Heart left ventricle (tissue), 16 donors: ENCODE measurements around the gene SPTBN1. TPM values are rescaled to one million over a fixed set of nuclear protein-coding genes. Genes with fewer than 3 reads are reported as not detected.

ENCODE experiments used
- ATAC-seq, 4 donors: fragments of 200-7000 bp; cut with Tn5 transposase; one replicate each; pipeline ENCODE4 v1.9.1; 2020 to 2022; ENCODE audit warnings: moderate library complexity in 4 of 4, mild to moderate bottlenecking in 3 of 4, moderate number of reproducible peaks in 1 of 4
- DNase-seq, 5 donors: peaks; one replicate each; pipeline ENCODE4 v3.0.0-alpha.2; 2020
- H3K27ac ChIP-seq, 12 donors: fragments of 200-600 bp; sonication (generic) in 4 of 12; one replicate each; pipeline versions ENCODE4 v1.5.0 to v1.8.0; 2016 to 2022; ENCODE audit warnings: mild to moderate bottlenecking in 2 of 12
- H3K27me3 ChIP-seq, 9 donors: fragments of 200-600 bp; sonication (generic) in 2 of 9; one replicate each; pipeline versions ENCODE4 v1.5.1 to v1.8.0; 2016 to 2022; ENCODE audit warnings: mild to moderate bottlenecking in 3 of 9
- H3K36me3 ChIP-seq, 9 donors: fragments of 200-600 bp; sonication (generic) in 2 of 9; one replicate each; pipeline versions ENCODE4 v1.5.0 to v1.8.0; 2018 to 2022; ENCODE audit warnings: mild to moderate bottlenecking in 2 of 9
- H3K4me1 ChIP-seq, 12 donors: fragments of 200-600 bp; sonication (generic) in 4 of 12; one replicate each; pipeline versions ENCODE4 v1.5.0 to v1.8.0; 2016 to 2022; ENCODE audit warnings: mild to moderate bottlenecking in 3 of 12
- H3K4me3 ChIP-seq, 12 donors: fragments of 200-600 bp; sonication (generic) in 4 of 12; one replicate each; pipeline versions ENCODE4 v1.5.0 to v1.8.0; 2017 to 2022; ENCODE audit warnings: mild to moderate bottlenecking in 9 of 12, moderate library complexity in 4 of 12
- H3K9me3 ChIP-seq, 12 donors: fragments of 200-600 bp; sonication (generic) in 4 of 12; one replicate each; pipeline versions ENCODE4 v1.5.0 to v1.8.0; 2016 to 2022; ENCODE audit warnings: mild to moderate bottlenecking in 1 of 12
- POLR2A ChIP-seq, 2 donors: fragments of 450-650 bp; IDR thresholded peaks; one replicate each; pipeline ENCODE4 v1.6.1; 2017; ENCODE audit warnings: antibody characterized with exemption in 2 of 2, mild to moderate bottlenecking in 2 of 2, moderate library complexity in 2 of 2
- WGBS, 4 donors: extraction: QIAGEN DNeasy Blood & Tissue Kit in 2 of 4; methylation state at CpG; one replicate each; pipeline versions ENCODE4 v1.1.5 to v1.1.7; 2013 to 2018; 5-methylcytosine and 5-hydroxymethylcytosine counted together
- intact Hi-C, 10 donors: fragments of 100-400 bp; cut with DNase I; formaldehyde crosslinking; loops; one replicate each; pipeline versions ENCODE4 v1.11.1 to v1.14.2; 2022
- polyA plus RNA-seq, 2 donors: library from polyadenylated mRNA; stranded (reverse); fragments of 200-250 nt; gene quantifications; one replicate each; pipeline ENCODE4 v1.2.3, GENCODE V29; 2013
- total RNA-seq, 9 donors: library from RNA; depleted of rRNA in 2 of 9; stranded (reverse); fragments of >200 nt in 2 of 9; fragmentation: NEBNext Ultra II Directional in 3 of 9; extraction: Animal tissue kit (Norgen Biotek cat#: 25700) in 3 of 9; gene quantifications; one replicate each; pipeline versions ENCODE4 v1.1.0 to v1.2.4, GENCODE V29; 2016 to 2023
- TF ChIP-seq, protein P1 (sequence below), 12 donors: fragments of 200-600 bp; sonication (generic) in 4 of 12; IDR thresholded peaks; one replicate each; pipeline versions ENCODE4 v1.5.0 to v1.8.0; 2018 to 2022; ENCODE audit warnings: antibody characterized with exemption in 12 of 12, mild to moderate bottlenecking in 5 of 12
- donor health status: ischemic (EF 13 %, LVEDD 7.1; RV severe dilation, severe dysfunction).
- donor health status: healthy with polysubstance abuse.
- donor health status: DM: no; HTN: yes; CAD: no.
- donor health status: DM: no; HTN: no; CAD: no.
- donor health status: ischemic (EF 25% LVEDD 6.9; RV normal size, moderate dysfunction).
- donor health status: ischemic (EF 25% LVEDD 5.7; RV mildly dilated, moderate dysfunction).
- donor health status: healthy.
- donor health status: DM: yes; HTN: yes; CAD: no.
- donor health status: ischemic (EF 35%, LVEDD 5.7; RV mildly dilated, moderate dysfunction).
- donor health status: nonischemic (EF 11% LVEDD 7.7; RV severe dilation, severe dysfunction).
- donor health status: DM: yes; HTN: yes; CAD: no.
- donor health status: PGD.
- donor health status: ischemic (EF 29% LVEDD 5.4; RV normal size, mild dysfunction).
- donor health status: nonischemic (EF 23%, LVEDD 6.1; RV moderate dilation, normal function).

Gene SPTBN1
- total and polyA plus RNA-seq, 11 donors: 124 to 659 (median 422) TPM

DNA sequence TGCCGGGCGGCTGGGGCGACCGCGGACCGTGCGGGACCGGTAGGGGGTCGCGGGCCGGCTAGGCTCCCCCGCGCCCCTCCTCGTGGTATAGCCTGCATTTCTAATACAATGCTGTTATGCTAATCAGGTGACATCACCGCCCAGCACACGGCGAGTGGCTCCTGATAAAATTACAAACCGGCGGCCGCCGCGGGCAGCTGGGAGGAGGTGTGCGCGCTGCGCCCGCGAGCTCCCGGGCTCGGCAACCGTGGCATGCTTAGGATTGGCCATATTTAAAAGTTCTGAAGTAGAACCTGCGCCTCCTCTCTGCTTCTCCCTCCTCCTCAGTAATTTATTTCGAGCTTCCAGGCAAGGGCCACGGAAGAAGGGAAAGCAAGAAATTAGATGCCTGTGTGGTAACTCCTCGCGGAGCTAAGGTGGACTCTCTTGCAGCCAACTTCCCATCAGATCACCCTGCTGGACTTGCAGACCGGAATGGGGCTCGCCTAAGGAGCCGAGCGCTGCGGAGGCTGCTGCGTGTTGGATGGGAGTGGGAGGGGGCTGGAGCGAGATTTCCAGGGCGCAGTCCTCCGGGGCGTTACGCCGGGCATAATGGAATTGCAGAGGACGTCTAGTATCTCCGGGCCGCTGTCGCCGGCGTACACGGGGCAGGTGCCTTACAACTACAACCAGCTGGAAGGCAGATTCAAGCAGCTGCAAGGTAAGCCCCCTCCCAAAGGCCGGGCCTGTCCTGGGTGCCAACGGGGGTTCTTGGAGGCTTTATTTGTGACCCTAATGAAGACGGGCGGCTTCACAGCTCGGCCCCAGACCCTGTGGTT, 102.3 kb downstream of the SPTBN1 start:
- peaks cover 24 to 99% (median 85%) of the 10 kb centered on the region in 12 donors for H3K4me1 ChIP-seq
- ATAC-seq (peak in 3 of 4 donors; percentile 24 to 60 (median 56)), DNase-seq (peak; percentile 49 to 76 (median 54))
- peak overlapping the region; percentile 61 to 94 (median 84) for H3K27ac ChIP-seq
- intact Hi-C loops: loop anchor here in 1 of 10 donors (5.0 kb wide), 1 partner anchor 36 kb away; no protein-coding TSS in a partner anchor
- no peaks in the 10 kb centered on the region for H3K27me3 ChIP-seq
- H3K4me3 ChIP-seq: peak overlapping the region; percentile 16 to 67 (median 55)
- no peaks in the 10 kb centered on the region for H3K9me3 ChIP-seq
- 9 to 12% (median 11%) methylated on average over 39 to 59 of the region's 59 CpGs for WGBS, 4 donors
- H3K36me3 ChIP-seq: peaks cover 0 to 4% (median 0%) of the 10 kb centered on the region in 9 donors
- TF ChIP-seq, protein P1, sequence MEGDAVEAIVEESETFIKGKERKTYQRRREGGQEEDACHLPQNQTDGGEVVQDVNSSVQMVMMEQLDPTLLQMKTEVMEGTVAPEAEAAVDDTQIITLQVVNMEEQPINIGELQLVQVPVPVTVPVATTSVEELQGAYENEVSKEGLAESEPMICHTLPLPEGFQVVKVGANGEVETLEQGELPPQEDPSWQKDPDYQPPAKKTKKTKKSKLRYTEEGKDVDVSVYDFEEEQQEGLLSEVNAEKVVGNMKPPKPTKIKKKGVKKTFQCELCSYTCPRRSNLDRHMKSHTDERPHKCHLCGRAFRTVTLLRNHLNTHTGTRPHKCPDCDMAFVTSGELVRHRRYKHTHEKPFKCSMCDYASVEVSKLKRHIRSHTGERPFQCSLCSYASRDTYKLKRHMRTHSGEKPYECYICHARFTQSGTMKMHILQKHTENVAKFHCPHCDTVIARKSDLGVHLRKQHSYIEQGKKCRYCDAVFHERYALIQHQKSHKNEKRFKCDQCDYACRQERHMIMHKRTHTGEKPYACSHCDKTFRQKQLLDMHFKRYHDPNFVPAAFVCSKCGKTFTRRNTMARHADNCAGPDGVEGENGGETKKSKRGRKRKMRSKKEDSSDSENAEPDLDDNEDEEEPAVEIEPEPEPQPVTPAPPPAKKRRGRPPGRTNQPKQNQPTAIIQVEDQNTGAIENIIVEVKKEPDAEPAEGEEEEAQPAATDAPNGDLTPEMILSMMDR (IDR thresholded peaks at IDR 0.05): no peak
- no peak for TF ChIP-seq POLR2A (IDR thresholded peaks at IDR 0.05)

GRCh38 chr2:54559006-54559445, 102.9 kb downstream of the SPTBN1 start:
- peak overlapping the region; percentile 43 to 94 (median 84) for H3K27ac ChIP-seq
- H3K4me1 ChIP-seq: peaks cover 24 to 96% (median 83%) of the 10 kb centered on the region in 12 donors
- intact Hi-C loops: loop anchor here in 1 of 10 donors (5.0 kb wide), 1 partner anchor 37 kb away; no protein-coding TSS in a partner anchor
- no peaks in the 10 kb centered on the region for H3K27me3 ChIP-seq
- WGBS, 4 donors: 26 to 36% (median 30%) methylated on average over 5 of the region's 5 CpGs
- H3K36me3 ChIP-seq: peaks cover 0 to 4% (median 0%) of the 10 kb centered on the region in 9 donors
- no peak for TF ChIP-seq POLR2A (IDR thresholded peaks at IDR 0.05)
- TF ChIP-seq, protein P1 (IDR thresholded peaks at IDR 0.05): no peak
- ATAC-seq (peak in 1 of 4 donors; percentile 11), DNase-seq (no peak)
- no peaks in the 10 kb centered on the region for H3K9me3 ChIP-seq
- peak overlapping the region in 11 of 12 donors; percentile 17 to 67 (median 56) for H3K4me3 ChIP-seq

GRCh38 chr2:54559593-54560145, 103.5 kb downstream of the SPTBN1 start:
- DNase-seq: peak in 2 of 5 donors; percentile 36 to 48
- Histone ChIP-seq H3K36me3 (peaks cover 0 to 5% (median 0%) of the 10 kb centered on the region in 9 donors), H3K27ac (peak overlapping the region; percentile 64 to 94 (median 84)), H3K27me3 (no peaks in the 10 kb centered on the region), H3K4me3 (peak overlapping the region in 10 of 12 donors; percentile 41 to 67 (median 56)), H3K4me1 (peaks cover 24 to 96% (median 83%) of the 10 kb centered on the region in 12 donors), H3K9me3 (no peaks in the 10 kb centered on the region)
- no peak for TF ChIP-seq POLR2A (IDR thresholded peaks at IDR 0.05)
- TF ChIP-seq, protein P1 (IDR thresholded peaks at IDR 0.05): no peak
- 11 to 22% (median 13%) methylated on average over 9 of the region's 9 CpGs for WGBS, 4 donors
- ATAC-seq: peak; percentile 36 to 59 (median 49)
- intact Hi-C loops: loop anchor here in 3 of 10 donors (5.0 kb wide), 3 partner anchors 32 to 38 kb away; no protein-coding TSS in a partner anchor
